Activated CD8-positive, alpha-beta T cell treated with anti-CD3 and anti-CD28 coated beads for 36 hours (primary cell): ENCODE data around the gene MACROH2A1. TPM values are rescaled to one million over a fixed set of nuclear protein-coding genes. Genes with fewer than 3 reads are reported as not detected.

Experiments used
- ATAC-seq: fragments of 200-7000 bp; cut with Tn5 transposase; one replicate; pipeline ENCODE4 v1.10.0; 2021; ENCODE audit warnings: mild to moderate bottlenecking, moderate library complexity
- CTCF ChIA-PET: fragments of 350-600 bp; sonication (Branson Sonifier 250); formaldehyde crosslinking; loops from one replicate; lab custom pipeline; 2021; ENCODE audit warnings: antibody characterized with exemption; lab: Charles Lee
- POLR2A ChIA-PET: fragments of 350-600 bp; sonication (Branson Sonifier 250); formaldehyde crosslinking; loops from one replicate; lab custom pipeline; 2021; ENCODE audit warnings: antibody characterized with exemption; lab: Charles Lee
- DNase-seq: peaks from one replicate; pipeline ENCODE4 v3.0.0-alpha.2; 2020
- H3K27ac Mint-ChIP-seq: one replicate; pipeline ENCODE4 v1.8.0; 2021; ENCODE audit warnings: mild to moderate bottlenecking, mixed read lengths
- H3K27me3 Mint-ChIP-seq: one replicate; pipeline ENCODE4 v1.8.0; 2021; ENCODE audit warnings: mixed read lengths
- H3K36me3 Mint-ChIP-seq: one replicate; pipeline ENCODE4 v1.8.0; 2021; ENCODE audit warnings: low read depth, mixed read lengths
- H3K4me1 Mint-ChIP-seq: one replicate; pipeline ENCODE4 v1.8.0; 2021; ENCODE audit warnings: low read depth, mixed read lengths
- H3K4me3 Mint-ChIP-seq: one replicate; pipeline ENCODE4 v1.8.0; 2021; ENCODE audit warnings: mild to moderate bottlenecking, moderate library complexity, mixed read lengths
- H3K9me3 Mint-ChIP-seq: one replicate; pipeline ENCODE4 v1.8.0; 2021; ENCODE audit warnings: mixed read lengths
- CTCF ChIP-seq: fragments of 200-600 bp; IDR thresholded peaks from one replicate; pipeline ENCODE4 v1.8.0; 2022; ENCODE audit warnings: antibody characterized with exemption, mild to moderate bottlenecking
- intact Hi-C: fragments of 100-400 bp; cut with micrococcal nuclease; formaldehyde crosslinking; loops from one replicate; pipeline ENCODE4 v1.10.0; 2022
- total RNA-seq, 2 experiments: library from RNA; stranded (reverse); gene quantifications; one replicate each; pipeline ENCODE4 v1.2.3, GENCODE V29; 2021

MACROH2A1 gene
- total RNA-seq, 2 experiments from 2014 or later = 170 to 179 TPM

- intact Hi-C loops = no loop called here
- Mint-ChIP-seq H3K4me1 (no peaks in the 10 kb centered on the region), H3K27ac (no peak overlapping the region), H3K27me3 (peaks cover 8% of the 10 kb centered on the region), H3K36me3 (no peaks in the 10 kb centered on the region), H3K4me3 (no peak overlapping the region), H3K9me3 (no peaks in the 10 kb centered on the region)
- ChIA-PET POLR2A (no interaction called here), CTCF (interaction anchor here (1.4 kb wide), 1 partner anchor 114 kb away, joined by 3 read pairs; no protein-coding TSS in a partner anchor)
- no peak for DNase-seq
- ATAC-seq = no peak
- TF ChIP-seq CTCF = no peak
Measured at GRCh38 chr5:135437422-135437795, 38.4 kb upstream of the MACROH2A1 start.

- intact Hi-C loops = no loop called here
- CTCF ChIA-PET = interaction anchor here (1.0 to 1.4 kb wide), 2 partner anchors 24 to 115 kb away, joined by 3 read pairs; no protein-coding TSS in a partner anchor
- Mint-ChIP-seq H3K4me1 (no peaks in the 10 kb centered on the region), H3K36me3 (no peaks in the 10 kb centered on the region), H3K27ac (no peak overlapping the region), H3K27me3 (peaks cover 8% of the 10 kb centered on the region), H3K4me3 (no peak overlapping the region), H3K9me3 (no peaks in the 10 kb centered on the region)
- TF ChIP-seq CTCF = no peak
- DNase-seq = no peak
- POLR2A ChIA-PET = no interaction called here
- no peak for ATAC-seq
Measured at GRCh38 chr5:135436951-135437418, 38.0 kb upstream of the MACROH2A1 start.

- Mint-ChIP-seq H3K27me3 (peaks cover 8% of the 10 kb centered on the region), H3K4me3 (no peak overlapping the region), H3K9me3 (no peaks in the 10 kb centered on the region), H3K36me3 (no peaks in the 10 kb centered on the region), H3K27ac (no peak overlapping the region), H3K4me1 (no peaks in the 10 kb centered on the region)
- ChIA-PET CTCF (interaction anchor here (1.0 to 1.4 kb wide), 2 partner anchors 25 to 116 kb away, joined by 3 read pairs; no protein-coding TSS in a partner anchor), POLR2A (no interaction called here)
- DNase-seq = no peak
- no peak for TF ChIP-seq CTCF
- intact Hi-C loops = no loop called here
- no peak for ATAC-seq
Measured at GRCh38 chr5:135435467-135436330, 36.7 kb upstream of the MACROH2A1 start.

GRCh38 chr5:135434591-135435466, 35.8 kb upstream of the MACROH2A1 start:
- no peak for DNase-seq
- Mint-ChIP-seq H3K4me1 (no peaks in the 10 kb centered on the region), H3K27me3 (peaks cover 8% of the 10 kb centered on the region), H3K9me3 (no peaks in the 10 kb centered on the region), H3K27ac (no peak overlapping the region), H3K36me3 (no peaks in the 10 kb centered on the region), H3K4me3 (no peak overlapping the region)
- POLR2A ChIA-PET = no interaction called here
- intact Hi-C loops = no loop called here
- ATAC-seq = no peak
- no peak for TF ChIP-seq CTCF
- CTCF ChIA-PET = no interaction called here
